Measurements from ENCODE around the gene TFF2.

TFF2 gene

GRCh38 chr21:42350927-42351426, at the start of gene TFF2:
Gene TFF2 (minus strand): TSS chr21:42350994. CDS start chr21:42350957, 37 bp downstream.
- DNase-seq = no peak

GRCh38 chr21:42400525-42400924, 49.7 kb upstream of the TFF2 start:
- DNase-seq = no peak

- no peak for DNase-seq
Measured at GRCh38 chr21:42398436-42399028, 47.7 kb upstream of the TFF2 start.

- no peak for DNase-seq
Measured at GRCh38 chr21:42397746-42398394, 47.1 kb upstream of the TFF2 start.

- no peak for DNase-seq
Measured at GRCh38 chr21:42396799-42397745, 46.3 kb upstream of the TFF2 start.

GRCh38 chr21:42395905-42396651, 45.3 kb upstream of the TFF2 start, which contains the start of gene TMPRSS3:
Gene TMPRSS3 (minus strand): TSS chr21:42396052. CDS start chr21:42395417, 635 bp downstream.
- no peak for DNase-seq

GRCh38 chr21:42395302-42395701, 44.5 kb upstream of the TFF2 start:
- no peak for DNase-seq

- DNase-seq = no peak
Measured at GRCh38 chr21:42393443-42393950, 42.7 kb upstream of the TFF2 start.

GRCh38 chr21:42392731-42393442, 42.1 kb upstream of the TFF2 start:
- no peak for DNase-seq

- no peak for DNase-seq
Measured at GRCh38 chr21:42391297-42391696, 40.5 kb upstream of the TFF2 start.

- no peak for DNase-seq
Measured at GRCh38 chr21:42390696-42391095, 39.9 kb upstream of the TFF2 start.

- DNase-seq = no peak
Measured at GRCh38 chr21:42390193-42390592, 39.4 kb upstream of the TFF2 start.

GRCh38 chr21:42389449-42389835, 38.6 kb upstream of the TFF2 start:
- no peak for DNase-seq

- no peak for DNase-seq
Measured at GRCh38 chr21:42388740-42389448, 38.1 kb upstream of the TFF2 start.

- DNase-seq = no peak
Measured at GRCh38 chr21:42387843-42388340, 37.1 kb upstream of the TFF2 start.

GRCh38 chr21:42387164-42387563, 36.4 kb upstream of the TFF2 start:
- DNase-seq = no peak

GRCh38 chr21:42386034-42386591, 35.3 kb upstream of the TFF2 start:
- DNase-seq = no peak

GRCh38 chr21:42385619-42386018, 34.8 kb upstream of the TFF2 start:
- no peak for DNase-seq

- DNase-seq = peak; percentile 6
Measured at GRCh38 chr21:42384989-42385388, 34.2 kb upstream of the TFF2 start.

GRCh38 chr21:42384156-42384945, 33.6 kb upstream of the TFF2 start:
- no peak for DNase-seq

Measured in GF-D8 (cell line).